GM18526 (cell line): ENCODE data around the gene SHB.

ENCODE experiments used
- POLR2A ChIP-seq: IDR thresholded peaks from 3 replicates; pipeline ENCODE4 v1.6.1; 2011; ENCODE audit not compliant: insufficient read length; ENCODE audit errors: extremely low read depth

Gene SHB

GRCh38 chr9:38059233-38059936 lies 9.6 kb downstream of the SHB start:
- TF ChIP-seq POLR2A: no peak

GRCh38 chr9:38058452-38059232 lies 10.4 kb downstream of the SHB start:
- no peak for TF ChIP-seq POLR2A

GRCh38 chr9:38057416-38058195 lies 11.4 kb downstream of the SHB start:
- no peak for TF ChIP-seq POLR2A

DNA sequence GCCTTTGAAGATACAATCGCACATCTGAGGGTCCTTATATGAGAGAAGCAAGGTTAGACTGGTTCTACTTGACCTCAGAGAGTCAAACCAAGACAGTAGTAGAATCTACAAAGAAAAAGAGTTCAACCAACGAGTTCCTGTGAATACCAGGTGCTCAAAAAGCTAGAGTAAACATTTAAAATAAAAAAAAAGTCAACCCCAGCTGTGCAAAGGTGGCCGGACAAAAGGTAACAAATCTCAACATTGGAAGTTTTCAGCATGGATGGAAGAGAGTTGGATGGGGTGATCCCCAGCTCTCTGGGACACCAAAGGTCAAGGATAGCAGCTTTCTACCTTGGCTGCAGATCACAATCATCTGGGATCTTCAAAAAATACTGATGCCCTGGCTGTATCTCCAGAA lies 14.4 kb downstream of the SHB start:
- no peak for TF ChIP-seq POLR2A

DNA sequence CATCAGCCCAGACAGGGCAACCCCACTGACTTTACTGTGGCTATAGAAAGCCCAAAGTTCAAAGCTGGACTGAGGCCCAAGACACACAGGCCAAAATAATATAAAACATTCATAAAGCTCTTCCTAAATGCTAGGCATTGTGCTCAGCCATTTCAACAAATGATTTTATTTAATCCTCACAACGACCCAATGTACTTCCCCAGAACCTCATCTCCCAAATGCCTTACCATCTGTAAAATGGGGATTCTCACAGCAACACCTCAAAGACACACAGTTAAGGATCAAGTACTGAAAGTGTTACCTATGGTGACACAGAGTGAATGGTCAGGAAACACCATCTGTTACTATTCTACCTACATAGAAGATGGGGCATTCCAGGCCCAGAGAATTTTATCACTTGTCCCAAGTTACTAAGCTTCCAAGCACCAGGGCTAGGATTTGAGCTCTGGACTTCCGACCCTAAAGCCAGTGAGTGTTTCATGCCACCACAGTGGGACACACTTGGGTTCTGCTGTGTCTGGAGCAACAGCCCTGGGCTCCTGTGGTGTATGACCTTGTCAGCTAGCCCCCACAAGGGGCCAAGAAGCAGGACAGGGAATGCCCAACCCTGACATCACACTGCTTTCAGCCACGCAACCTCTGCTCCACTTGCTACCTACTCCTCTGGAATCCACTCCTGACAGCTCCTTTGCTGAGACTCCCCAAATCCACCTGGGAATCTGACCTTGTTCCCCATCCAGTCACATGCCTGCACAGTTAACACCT lies 15.1 kb downstream of the SHB start:
- no peak for TF ChIP-seq POLR2A

DNA sequence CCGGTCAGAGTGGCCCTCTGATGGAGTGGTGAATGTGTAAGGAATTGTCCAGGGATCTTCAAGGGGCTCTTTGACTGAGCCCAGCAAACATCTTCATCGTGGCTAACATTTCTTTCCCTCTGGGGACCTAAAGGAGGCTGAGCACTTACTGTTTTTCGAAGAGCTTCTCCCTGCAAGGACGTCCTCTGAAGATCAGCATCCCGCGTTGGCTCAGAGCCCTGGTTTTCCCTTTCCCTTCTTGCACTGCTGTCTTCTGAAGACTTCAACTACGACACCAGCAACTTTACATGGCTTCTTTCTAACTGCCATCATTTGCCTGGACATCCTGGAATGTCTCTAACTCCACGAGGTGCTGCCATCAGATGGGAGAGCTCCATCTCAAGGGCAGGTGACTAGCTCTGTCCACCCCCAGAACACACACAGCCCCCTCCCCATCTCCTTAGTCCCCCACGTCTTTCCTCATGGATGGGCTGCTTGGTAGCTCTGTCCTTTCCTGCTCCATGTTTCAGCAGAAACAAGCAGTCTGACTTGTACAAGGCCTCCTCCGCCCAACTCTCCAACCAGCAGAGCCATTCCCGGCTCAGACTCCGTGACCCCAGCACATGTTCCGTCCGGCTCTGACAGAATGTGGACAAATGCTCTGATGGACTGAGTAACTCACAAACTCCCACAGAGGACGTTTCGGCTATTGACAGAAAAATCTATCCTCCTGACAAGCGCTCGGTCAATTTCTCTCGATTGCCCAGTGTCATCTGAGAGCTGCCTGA lies 17.1 kb downstream of the SHB start:
- TF ChIP-seq POLR2A: no peak

DNA sequence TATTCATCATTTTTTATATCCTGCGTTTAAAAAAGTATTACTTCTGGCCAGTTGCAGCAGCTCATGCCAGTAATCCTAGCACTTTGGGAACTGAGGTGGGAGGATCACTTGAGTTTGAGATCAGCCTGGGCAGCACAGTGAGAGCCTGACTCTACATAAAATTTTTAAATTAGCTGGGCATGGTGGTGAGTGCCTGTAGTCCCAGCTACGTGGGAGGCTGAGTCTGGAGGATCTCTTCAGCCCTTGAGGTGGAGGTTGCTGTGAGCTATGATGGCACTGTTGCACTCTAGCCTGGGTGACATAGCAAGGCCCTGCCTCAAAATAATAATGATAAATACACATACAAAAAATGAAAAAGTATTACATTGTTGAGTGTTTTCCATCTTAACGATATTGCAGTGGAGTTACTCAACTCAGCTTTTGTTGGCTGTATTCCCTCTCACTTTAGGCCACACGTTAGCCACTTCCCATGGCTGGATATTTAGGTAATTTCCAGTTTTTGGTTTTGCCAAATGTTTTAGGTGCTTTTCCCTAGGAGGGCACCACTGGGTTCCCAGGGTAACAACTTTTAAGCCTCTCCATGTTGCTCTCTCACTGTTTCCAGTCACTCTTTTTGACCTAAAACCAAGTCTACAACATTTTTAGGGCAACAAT lies 20.6 kb downstream of the SHB start:
- no peak for TF ChIP-seq POLR2A

GRCh38 chr9:38047301-38048251 lies 21.5 kb downstream of the SHB start:
- no peak for TF ChIP-seq POLR2A

DNA sequence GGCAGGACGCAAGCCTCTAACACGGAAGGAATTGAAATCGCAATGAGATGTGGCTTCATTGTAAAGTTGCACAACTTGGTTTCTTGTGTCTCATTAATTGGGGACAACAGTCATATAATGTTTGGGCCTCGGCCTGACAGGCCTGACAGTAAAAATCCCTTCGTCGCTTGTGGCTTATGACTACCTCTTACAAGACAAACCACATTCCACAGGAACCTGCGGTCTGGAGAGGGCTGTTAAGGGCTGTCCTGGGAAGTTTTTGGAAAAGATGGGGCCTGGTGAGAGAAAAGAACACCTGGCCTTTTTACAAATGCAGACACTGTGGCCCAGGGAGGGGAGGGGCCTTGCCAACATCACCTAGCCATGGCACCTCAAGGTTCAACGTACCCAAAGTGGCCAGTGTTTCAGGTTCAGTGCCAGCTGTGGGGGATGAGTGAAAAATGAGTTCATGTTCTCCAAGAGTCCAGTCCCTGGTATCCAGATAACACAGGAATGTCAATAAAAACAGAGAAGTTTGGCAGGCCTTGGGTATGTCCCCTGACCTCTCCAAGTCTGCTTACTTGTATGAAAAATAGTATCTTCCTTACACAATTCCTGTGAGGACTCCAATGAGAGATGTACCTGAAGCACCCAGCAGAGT lies 22.2 kb downstream of the SHB start:
- TF ChIP-seq POLR2A: no peak

DNA sequence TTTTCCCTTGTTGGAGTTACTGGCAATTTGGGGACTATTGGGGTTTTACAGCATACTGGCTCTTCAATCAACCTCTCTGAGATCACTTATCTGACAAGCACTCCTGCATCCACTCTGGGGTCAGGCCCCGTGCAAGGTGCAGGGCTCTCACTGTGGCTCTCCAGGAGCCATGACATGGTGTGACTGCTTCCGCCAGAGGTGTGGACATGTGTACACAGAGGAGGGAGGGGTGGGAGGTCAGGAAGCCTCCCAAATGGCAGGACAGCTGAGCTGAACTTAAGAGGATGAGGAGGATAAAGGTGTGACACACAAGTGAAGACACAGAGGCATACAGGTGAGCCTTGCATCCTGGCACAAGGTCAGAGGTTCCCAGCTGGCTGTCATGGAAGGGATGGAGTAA lies 24.3 kb downstream of the SHB start:
- TF ChIP-seq POLR2A: no peak

DNA sequence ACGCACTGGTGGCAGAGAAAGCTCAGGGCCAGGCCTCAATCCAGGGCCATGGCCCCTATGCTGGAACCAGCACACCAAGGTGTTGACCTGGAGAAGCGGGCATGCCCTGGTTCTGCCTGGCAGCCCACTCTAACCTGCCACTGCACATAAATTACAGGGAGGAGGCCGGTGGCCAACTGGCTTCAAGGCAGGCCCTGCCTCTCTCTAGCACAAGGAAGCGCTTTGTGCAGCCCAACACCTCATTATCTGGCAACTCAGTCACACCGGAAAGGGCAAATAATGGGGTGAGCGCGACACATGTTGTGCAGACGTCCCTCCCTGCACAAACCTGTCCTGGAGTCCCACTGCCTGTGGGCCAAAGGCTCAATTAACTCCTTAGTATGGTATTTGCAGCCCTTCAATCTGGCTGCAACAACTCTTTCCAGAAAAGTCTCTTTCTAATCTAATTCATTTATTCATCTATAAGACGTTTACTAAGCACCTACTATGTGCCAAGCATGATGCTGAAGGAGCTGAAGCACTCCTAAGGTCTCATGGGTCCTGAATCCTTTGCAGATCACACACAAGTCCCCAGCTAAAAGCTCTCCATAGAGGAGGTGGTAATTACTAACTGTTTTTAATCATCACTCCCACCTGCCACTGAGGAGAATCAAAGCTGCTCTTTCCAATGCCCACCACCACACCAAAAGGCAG lies 24.9 kb downstream of the SHB start:
- TF ChIP-seq POLR2A: no peak

GRCh38 chr9:38042626-38043357 lies 26.2 kb downstream of the SHB start:
- TF ChIP-seq POLR2A: no peak
